Measurements from ENCODE around the gene C10orf143. TPM values are rescaled to one million over a fixed set of nuclear protein-coding genes. Genes with fewer than 3 reads are reported as not detected.

The C10orf143 gene
- total RNA-seq, 1 donor, result under 0.01 TPM

DNA sequence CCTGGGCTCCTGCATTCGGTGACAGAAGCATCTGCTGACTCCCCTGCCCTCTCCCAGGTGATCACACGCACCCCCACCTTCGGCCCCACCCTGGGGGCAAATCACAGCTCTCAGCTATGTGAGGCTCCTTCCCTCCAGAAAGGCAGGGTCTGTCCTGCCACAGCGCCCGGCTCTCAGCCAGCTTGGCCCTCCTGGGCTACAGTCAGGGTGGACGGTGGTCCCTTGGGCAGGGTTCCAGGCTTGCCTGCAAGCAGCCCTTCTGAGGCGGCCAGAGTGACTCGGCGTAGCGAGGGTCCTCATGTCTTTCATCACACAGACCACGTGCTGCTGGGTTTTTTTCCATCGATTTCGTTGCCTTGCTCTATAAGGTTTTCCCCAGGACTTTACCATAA is 93.0 kb downstream of the C10orf143 start:
- DNase-seq (ENCODE audit: low read depth), result no peak
- TF ChIP-seq, protein P1, sequence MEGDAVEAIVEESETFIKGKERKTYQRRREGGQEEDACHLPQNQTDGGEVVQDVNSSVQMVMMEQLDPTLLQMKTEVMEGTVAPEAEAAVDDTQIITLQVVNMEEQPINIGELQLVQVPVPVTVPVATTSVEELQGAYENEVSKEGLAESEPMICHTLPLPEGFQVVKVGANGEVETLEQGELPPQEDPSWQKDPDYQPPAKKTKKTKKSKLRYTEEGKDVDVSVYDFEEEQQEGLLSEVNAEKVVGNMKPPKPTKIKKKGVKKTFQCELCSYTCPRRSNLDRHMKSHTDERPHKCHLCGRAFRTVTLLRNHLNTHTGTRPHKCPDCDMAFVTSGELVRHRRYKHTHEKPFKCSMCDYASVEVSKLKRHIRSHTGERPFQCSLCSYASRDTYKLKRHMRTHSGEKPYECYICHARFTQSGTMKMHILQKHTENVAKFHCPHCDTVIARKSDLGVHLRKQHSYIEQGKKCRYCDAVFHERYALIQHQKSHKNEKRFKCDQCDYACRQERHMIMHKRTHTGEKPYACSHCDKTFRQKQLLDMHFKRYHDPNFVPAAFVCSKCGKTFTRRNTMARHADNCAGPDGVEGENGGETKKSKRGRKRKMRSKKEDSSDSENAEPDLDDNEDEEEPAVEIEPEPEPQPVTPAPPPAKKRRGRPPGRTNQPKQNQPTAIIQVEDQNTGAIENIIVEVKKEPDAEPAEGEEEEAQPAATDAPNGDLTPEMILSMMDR (IDR thresholded peaks at IDR 0.05; ENCODE audit: insufficient read depth, low read depth, low read length), result no peak
- no peak overlapping the region for H3K4me3 ChIP-seq (ENCODE audit: low read depth, low read length)

DNA sequence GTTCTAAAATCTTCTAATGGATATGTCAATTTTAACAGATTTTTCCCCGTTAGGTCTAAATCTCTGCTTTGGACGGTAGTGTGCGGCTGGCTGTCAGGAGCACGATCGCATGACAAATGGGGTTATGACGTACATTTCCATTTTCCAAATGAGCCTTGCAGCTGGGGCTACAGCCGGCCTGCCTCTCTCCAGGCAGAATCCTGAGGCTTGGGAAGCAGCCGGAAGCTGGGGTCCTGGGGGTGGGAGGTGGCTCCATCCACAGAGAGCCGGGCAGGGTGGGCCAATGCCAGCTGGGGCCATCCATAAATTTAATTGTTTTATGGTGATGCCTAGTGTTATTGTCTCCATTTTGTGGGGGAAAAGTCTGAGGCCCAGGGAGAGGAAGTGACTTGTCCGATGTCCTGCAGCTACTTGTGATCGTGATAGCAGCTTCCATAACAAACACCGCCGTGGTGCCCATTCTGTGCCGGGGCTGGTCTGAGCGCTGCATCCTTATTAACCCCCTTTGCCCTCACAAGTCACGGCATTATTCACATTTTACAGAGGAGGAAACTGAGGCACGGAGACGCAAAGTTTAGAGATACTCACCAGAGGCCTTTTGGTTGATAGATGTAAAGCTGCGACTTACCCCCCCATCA is 93.5 kb downstream of the C10orf143 start:
- DNase-seq (ENCODE audit: low read depth), result no peak
- no peak overlapping the region for H3K4me3 ChIP-seq (ENCODE audit: low read depth, low read length)
- TF ChIP-seq, protein P1 (IDR thresholded peaks at IDR 0.05; ENCODE audit: insufficient read depth, low read depth, low read length), result no peak

DNA sequence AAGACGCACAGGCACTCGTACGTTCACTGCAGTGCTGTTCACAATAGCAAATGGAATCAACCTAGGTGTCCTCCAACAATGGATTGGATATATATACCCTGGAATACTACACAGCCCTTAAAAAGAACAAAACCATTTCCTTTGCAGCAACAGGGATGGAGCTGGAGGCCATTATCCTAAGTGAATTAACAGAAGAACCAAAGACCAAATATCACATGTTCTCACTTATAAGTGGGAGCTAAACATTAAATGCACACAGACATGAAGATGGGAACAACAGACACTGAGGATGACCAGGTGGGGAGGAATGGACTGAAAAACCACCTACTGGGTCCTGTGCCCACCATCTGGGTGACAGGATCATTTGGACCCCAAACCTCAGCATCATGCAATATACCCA is 94.5 kb downstream of the C10orf143 start:
- no peak for DNase-seq (ENCODE audit: low read depth)
- no peak overlapping the region for H3K4me3 ChIP-seq (ENCODE audit: low read depth, low read length)
- TF ChIP-seq, protein P1 (IDR thresholded peaks at IDR 0.05; ENCODE audit: insufficient read depth, low read depth, low read length), result no peak

DNA sequence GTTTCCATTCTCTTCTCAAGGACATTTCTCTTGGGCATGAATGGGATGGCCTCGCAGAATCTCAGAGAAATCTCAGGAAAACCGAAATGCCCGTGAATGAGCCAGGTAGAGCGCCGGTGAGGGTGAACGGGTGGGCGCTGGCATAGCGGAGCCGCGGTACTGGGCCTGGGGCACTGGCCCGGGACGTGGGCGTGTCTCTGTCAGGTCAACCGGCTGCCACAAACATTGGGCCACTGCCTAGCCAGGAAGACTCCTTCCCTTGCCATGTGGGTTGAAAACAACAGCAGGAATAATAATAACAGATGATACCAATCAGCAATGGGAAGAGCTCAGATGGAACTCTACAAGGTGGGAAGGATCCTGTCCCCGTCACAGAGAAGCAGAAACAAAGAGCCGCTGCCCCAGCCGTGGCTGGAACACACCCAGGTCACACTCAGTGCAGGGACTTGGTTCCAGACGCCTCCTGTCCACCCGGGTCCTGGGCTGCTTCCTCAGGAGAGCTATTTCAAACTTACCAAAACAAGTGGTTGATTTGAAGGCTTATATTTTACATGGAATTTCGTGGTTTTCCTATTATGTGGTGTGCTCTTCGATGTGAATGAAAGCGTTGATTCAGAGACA is 95.4 kb downstream of the C10orf143 start:
- DNase-seq (ENCODE audit: low read depth), result no peak

DNA sequence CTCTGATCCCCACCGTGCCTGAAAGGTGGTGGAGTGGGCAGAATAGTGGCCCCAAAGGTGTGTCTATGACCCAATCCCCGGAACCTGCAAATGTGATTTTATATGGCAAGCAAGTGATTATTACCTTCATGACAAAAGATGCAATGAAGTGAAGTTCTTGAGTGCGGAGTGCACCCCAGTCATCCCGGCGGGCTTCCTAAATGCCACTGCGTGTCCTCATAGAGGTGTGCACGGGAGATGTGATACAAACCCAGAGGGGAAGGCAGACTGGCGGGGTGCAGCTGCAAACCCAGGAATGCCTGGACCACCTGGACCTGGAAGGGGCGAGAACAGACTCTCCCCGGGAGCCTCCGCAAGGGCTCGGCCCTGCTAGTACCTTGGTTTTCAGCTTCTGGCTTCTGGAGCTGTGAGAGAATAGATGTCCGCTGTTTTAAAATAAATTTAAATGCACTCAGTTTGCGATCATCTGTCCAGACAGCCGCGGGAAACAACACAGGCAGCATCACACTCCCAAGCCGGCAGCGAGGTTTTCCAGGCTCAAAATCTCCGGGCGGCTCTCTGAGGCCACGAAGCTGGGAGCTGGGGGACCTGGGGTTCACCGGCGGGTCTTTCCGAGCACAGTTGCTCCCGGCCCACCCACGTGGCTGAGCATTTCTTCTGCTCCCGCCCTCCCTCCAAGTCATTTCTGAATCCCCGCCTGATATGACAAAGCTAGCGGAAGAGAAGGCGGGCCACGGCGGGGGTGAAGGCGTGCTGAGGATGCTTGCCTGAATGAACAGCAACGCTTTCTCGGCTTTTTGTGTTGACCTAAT is 96.2 kb downstream of the C10orf143 start:
- TF ChIP-seq, protein P1 (IDR thresholded peaks at IDR 0.05; ENCODE audit: insufficient read depth, low read depth, low read length), result no peak
- DNase-seq (ENCODE audit: low read depth), result no peak
- no peak overlapping the region for H3K4me3 ChIP-seq (ENCODE audit: low read depth, low read length)

More for the DNA sequence above, 95.4 kb downstream of the C10orf143 start:
- H3K4me3 ChIP-seq (ENCODE audit: low read depth, low read length), result no peak overlapping the region
- TF ChIP-seq, protein P1 (IDR thresholded peaks at IDR 0.05; ENCODE audit: insufficient read depth, low read depth, low read length), result no peak

Other genes starting within 250 kb of the C10orf143 start
- gene EBF3, start 146.6 kb downstream of the C10orf143 start, total RNA-seq, result 0.32 and 6.0 TPM in 2 replicates
- 67.6 and 75.6 TPM in 2 replicates for gene GLRX3, start 25.6 kb upstream of the C10orf143 start, total RNA-seq

Data from fibroblast of villous mesenchyme (primary cell).